ENCODE data around the gene UBALD1.
A peak's percentile ranks its signal among the peaks of the same experiment; 100 is the strongest.

Gene UBALD1

DNA sequence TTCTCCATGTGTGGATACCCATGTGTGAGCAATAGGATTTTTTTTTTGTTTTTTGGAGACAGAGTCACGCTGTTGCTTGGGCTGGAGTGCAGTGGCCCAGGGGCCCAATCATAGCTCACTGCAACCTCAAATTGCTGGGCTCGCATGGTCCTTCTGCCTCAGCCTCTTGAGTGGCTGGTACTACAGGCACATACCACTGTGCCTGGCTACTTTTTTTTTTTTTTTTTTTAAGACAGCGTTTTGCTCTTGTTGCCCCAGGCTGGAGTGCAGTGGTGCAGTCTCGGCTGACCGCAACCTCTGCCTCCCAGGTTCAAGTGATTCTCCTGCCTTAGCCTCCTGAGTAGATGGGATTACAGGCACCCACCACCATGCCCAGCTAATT is 26.6 kb upstream of the UBALD1 start:
- peaks cover under 1% of the 10 kb centered on the region; the same call in 1 of the 2 replicates for H3K4me1 ChIP-seq (ENCODE audit: control insufficient read depth, insufficient read depth, low read length)
- H3K4me3 ChIP-seq (ENCODE audit: low read depth, low read length) = no peak overlapping the region
- no peaks in the 10 kb centered on the region for H3K9me3 ChIP-seq (ENCODE audit: control insufficient read depth, insufficient read depth, low read depth, low read length)
- H3K27me3 ChIP-seq (ENCODE audit: control insufficient read depth, insufficient read depth, low read length) = no peaks in the 10 kb centered on the region
- no peak overlapping the region for H3K9ac ChIP-seq (ENCODE audit: low read length)
- peaks cover 5% of the 10 kb centered on the region; the same call in 1 of the 2 replicates for H3K36me3 ChIP-seq (ENCODE audit: control insufficient read depth, insufficient read depth, low read length)
- H3K27ac ChIP-seq (ENCODE audit: low read depth, low read length) = no peak overlapping the region

DNA sequence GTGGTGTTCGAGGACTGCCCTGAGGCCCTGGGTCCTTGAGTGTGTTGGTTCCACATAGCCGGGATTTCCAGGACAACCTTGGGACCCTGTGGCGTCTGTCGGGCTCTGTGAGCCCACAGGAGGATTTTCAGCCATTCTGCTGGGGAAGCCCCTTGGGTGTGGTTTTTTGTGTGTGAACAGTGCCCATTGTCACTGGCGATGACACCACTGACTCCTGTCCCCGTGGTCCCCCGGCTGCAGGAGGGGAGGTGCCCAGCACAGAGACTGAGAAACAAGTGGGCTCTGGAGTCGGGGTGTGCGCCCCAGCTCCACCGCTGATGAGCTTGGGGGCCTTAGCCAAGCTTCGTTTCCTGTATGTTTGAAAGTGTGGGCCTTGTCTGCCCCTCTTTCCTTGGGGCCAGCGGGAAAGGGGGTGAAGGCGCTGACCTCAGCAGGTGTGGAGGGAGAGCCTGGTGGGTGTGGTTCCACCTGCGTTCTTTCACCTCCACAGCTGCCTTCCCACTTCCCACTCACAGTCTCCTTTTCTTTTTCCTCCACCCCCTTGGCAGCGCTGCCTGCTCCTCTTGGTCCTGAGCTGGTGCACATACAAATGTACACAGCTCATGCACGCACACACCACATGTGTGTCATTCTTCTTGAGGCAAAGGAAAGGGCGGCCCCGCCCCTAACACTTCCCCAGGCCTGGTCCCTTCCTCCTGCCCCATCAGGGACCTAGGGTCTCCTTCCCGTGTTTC is 26.1 kb upstream of the UBALD1 start:
- H3K27ac ChIP-seq (ENCODE audit: low read depth, low read length) = no peak overlapping the region
- H3K4me3 ChIP-seq (ENCODE audit: low read depth, low read length) = no peak overlapping the region
- H3K27me3 ChIP-seq (ENCODE audit: control insufficient read depth, insufficient read depth, low read length) = no peaks in the 10 kb centered on the region
- H3K4me1 ChIP-seq (ENCODE audit: control insufficient read depth, insufficient read depth, low read length) = peaks cover 3% of the 10 kb centered on the region; the same call in 1 of the 2 replicates
- no peak overlapping the region for H3K9ac ChIP-seq (ENCODE audit: low read length)
- peaks cover 9% of the 10 kb centered on the region; the same call in 1 of the 2 replicates for H3K36me3 ChIP-seq (ENCODE audit: control insufficient read depth, insufficient read depth, low read length)
- H3K9me3 ChIP-seq (ENCODE audit: control insufficient read depth, insufficient read depth, low read depth, low read length) = no peaks in the 10 kb centered on the region

DNA sequence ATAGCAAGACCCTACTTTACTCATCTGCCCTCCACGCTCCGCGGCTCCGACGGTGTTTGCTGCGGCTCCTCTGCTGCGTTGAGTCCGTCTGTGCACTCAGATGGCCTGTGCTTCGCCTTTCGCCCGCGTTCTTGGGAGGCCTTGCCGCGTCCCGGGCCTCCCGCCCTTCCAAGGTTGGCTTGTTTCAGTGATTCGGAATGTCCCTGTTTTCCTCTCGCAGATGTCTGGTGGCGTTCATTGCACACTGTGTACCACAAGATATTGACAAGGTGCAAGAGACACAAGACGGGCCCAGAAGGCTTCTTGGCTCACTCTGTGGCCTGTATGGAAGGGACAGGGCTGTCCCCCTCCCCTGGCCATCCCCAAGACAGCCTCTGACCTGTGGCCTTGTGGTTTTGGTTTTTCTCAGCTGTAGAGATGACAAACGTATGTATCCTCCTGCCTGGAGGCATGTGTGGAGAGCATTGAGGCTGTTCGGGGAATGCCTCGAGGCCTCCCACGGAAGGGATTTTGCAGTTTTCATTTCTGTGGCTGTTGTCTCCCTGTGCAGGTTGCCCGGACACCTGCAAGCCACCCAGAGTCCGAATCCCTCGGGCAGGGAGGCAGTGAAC is 25.3 kb upstream of the UBALD1 start:
- no peak overlapping the region for H3K27ac ChIP-seq (ENCODE audit: low read depth, low read length)

DNA sequence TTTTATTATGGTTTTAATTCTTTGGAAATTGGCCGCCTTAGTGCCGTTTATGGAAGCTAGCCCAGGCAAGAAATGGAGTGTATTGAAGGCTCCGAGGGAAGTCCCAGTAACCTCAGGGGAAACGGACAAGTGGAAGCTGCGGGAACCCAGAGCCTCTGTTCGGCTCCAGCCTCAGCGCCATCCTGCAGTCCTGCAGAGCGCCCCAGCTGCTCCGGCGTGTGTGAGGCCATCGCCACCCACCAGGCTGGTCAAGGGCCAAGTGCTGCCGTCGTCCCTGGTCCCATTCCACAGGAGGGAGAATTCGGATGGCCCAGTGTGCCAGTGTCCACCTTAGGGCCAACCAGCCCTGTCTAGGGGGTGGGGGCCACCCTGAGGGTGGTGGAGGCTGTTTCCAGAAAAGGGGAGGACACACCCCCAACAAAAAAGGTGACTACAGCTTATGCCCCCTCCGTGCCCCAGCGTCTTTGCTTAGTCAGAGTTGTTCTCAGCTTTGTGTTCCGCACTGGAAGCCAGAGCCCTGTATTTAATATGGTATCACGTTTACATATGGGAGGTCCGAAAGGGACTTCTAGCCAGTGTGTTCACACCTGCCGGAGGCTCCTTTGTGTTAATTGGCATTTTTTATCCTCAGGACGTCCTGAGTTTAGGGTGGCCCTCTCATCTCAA is 22.9 kb upstream of the UBALD1 start:
- Histone ChIP-seq H3K9me3 (ENCODE audit: control insufficient read depth, insufficient read depth, low read depth, low read length) (no peaks in the 10 kb centered on the region), H3K27me3 (ENCODE audit: control insufficient read depth, insufficient read depth, low read length) (no peaks in the 10 kb centered on the region), H3K4me1 (ENCODE audit: control insufficient read depth, insufficient read depth, low read length) (peaks cover 3% of the 10 kb centered on the region; the same call in 1 of the 2 replicates), H3K4me3 (ENCODE audit: low read depth, low read length) (no peak overlapping the region), H3K27ac (ENCODE audit: low read depth, low read length) (no peak overlapping the region), H3K36me3 (ENCODE audit: control insufficient read depth, insufficient read depth, low read length) (peaks cover 16% of the 10 kb centered on the region; the same call in 1 of the 2 replicates), H3K9ac (ENCODE audit: low read length) (peak overlapping the region; percentile 22)

More for the DNA sequence above, 25.3 kb upstream of the UBALD1 start:
- Histone ChIP-seq H3K36me3 (ENCODE audit: control insufficient read depth, insufficient read depth, low read length) (peaks cover 9% of the 10 kb centered on the region; the same call in 1 of the 2 replicates), H3K4me3 (ENCODE audit: low read depth, low read length) (no peak overlapping the region), H3K4me1 (ENCODE audit: control insufficient read depth, insufficient read depth, low read length) (peaks cover 3% of the 10 kb centered on the region; the same call in 1 of the 2 replicates), H3K27me3 (ENCODE audit: control insufficient read depth, insufficient read depth, low read length) (no peaks in the 10 kb centered on the region), H3K9me3 (ENCODE audit: control insufficient read depth, insufficient read depth, low read depth, low read length) (no peaks in the 10 kb centered on the region), H3K9ac (ENCODE audit: low read length) (no peak overlapping the region)

DNA sequence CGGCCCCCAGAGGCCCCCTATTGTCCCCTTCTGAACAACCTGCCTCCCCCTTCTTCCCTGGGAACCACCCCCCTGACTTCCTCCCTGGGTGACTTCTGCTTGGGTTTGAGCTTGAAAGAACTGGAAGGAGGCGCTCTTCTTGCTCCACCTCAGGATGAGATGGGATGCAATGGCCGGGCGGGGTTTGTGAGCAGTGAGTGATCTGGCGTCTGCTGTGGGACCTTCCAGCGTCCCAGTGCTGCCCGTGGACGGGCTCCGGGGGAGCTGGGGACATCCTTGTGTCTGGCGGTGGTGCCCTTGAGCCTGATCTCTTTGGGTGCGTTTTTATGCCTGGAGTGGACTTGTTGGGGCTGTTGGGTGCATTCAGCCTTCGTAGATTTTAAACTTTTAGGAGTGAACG is 21.5 kb upstream of the UBALD1 start:
- Histone ChIP-seq H3K4me3 (ENCODE audit: low read depth, low read length) (no peak overlapping the region), H3K27me3 (ENCODE audit: control insufficient read depth, insufficient read depth, low read length) (no peaks in the 10 kb centered on the region), H3K27ac (ENCODE audit: low read depth, low read length) (no peak overlapping the region), H3K9ac (ENCODE audit: low read length) (no peak overlapping the region), H3K9me3 (ENCODE audit: control insufficient read depth, insufficient read depth, low read depth, low read length) (no peaks in the 10 kb centered on the region), H3K36me3 (ENCODE audit: control insufficient read depth, insufficient read depth, low read length) (peaks cover 16% of the 10 kb centered on the region; the same call in 1 of the 2 replicates), H3K4me1 (ENCODE audit: control insufficient read depth, insufficient read depth, low read length) (peaks cover 3% of the 10 kb centered on the region; the same call in 1 of the 2 replicates)

DNA sequence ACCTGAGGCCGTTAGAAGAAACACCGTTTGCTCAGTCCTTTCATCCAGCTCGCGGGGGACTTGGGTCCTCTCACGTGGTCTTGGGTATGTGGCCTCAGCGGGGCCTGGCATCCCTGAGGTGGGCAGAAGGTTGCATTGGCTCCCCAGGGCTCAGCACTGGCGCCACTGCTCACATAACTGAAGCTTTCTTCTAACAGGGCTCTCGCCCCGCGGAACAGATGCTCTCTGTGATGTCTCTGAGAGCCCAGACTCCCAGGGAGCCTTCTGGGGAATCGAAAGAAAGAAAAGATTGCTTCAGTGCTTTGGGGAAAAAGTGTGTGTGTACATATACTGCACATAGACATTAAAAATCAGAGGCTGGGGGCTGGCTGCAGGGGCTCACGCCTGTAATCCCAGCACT is 20.1 kb upstream of the UBALD1 start:
- H3K27me3 ChIP-seq (ENCODE audit: control insufficient read depth, insufficient read depth, low read length) = no peaks in the 10 kb centered on the region
- no peak overlapping the region for H3K9ac ChIP-seq (ENCODE audit: low read length)
- H3K4me1 ChIP-seq (ENCODE audit: control insufficient read depth, insufficient read depth, low read length) = peaks cover 3% of the 10 kb centered on the region; the same call in 1 of the 2 replicates
- H3K9me3 ChIP-seq (ENCODE audit: control insufficient read depth, insufficient read depth, low read depth, low read length) = no peaks in the 10 kb centered on the region
- H3K27ac ChIP-seq (ENCODE audit: low read depth, low read length) = no peak overlapping the region
- H3K36me3 ChIP-seq (ENCODE audit: control insufficient read depth, insufficient read depth, low read length) = peaks cover 16% of the 10 kb centered on the region; the same call in 1 of the 2 replicates
- no peak overlapping the region for H3K4me3 ChIP-seq (ENCODE audit: low read depth, low read length)

DNA sequence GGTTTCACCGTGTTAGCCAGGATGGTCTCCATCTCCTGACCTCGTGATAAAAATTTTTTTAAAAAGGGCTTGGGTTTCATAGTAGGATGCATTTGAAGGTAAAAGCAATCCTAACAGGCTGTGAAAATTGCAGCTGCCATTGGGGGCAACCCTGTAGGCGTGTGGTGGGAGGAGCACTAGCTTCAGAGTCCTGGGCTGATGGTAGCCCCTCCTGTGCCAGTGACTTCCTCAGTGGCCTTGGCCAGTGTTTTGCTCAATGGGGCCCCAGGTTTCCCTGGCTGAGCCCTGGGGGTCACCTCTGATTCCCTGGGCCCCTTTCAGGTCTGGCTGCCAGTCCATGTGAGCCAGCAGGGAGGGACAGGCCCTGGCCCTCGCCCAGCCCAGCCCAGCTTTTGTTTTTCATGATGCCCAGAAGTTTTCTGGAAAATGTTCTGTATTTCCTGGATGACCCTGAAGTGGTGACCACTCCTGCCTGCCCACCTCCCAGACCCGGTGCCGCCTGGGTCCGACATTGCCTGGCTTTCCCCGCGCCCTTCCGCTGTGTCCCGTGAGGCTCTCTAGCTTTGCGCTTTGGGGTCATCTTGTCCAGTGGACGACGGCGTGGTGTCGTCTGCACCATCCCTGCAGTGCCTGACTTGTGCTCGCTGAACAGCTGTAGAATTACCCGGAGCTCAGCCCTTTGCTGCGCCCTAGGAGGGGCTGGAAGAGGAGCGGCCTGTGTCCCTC is 19.4 kb upstream of the UBALD1 start:
- peaks cover 16% of the 10 kb centered on the region; the same call in 1 of the 2 replicates for H3K36me3 ChIP-seq (ENCODE audit: control insufficient read depth, insufficient read depth, low read length)
- H3K4me1 ChIP-seq (ENCODE audit: control insufficient read depth, insufficient read depth, low read length) = peaks cover 3% of the 10 kb centered on the region; the same call in 1 of the 2 replicates
- no peak overlapping the region for H3K9ac ChIP-seq (ENCODE audit: low read length)
- H3K4me3 ChIP-seq (ENCODE audit: low read depth, low read length) = no peak overlapping the region
- no peaks in the 10 kb centered on the region for H3K9me3 ChIP-seq (ENCODE audit: control insufficient read depth, insufficient read depth, low read depth, low read length)
- H3K27me3 ChIP-seq (ENCODE audit: control insufficient read depth, insufficient read depth, low read length) = no peaks in the 10 kb centered on the region
- no peak overlapping the region for H3K27ac ChIP-seq (ENCODE audit: low read depth, low read length)

DNA sequence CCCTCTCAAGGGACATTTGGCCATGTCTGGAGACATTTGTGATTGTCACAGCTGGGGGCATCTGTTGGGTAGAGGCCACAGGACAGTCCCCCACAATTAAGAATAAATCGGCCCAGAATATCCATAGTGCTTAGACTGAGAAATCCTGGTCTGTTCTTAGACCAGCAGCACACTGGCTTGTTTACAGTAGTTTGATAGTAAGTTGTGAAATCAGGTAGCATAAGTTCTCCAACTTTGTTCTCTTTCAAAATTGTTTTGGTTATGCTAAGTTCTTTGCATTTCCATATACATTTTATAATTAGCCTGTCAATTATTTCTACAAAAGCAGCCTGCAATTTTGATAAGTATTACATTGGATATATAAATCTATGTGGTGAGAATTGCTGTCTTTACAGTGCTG is 16.8 kb upstream of the UBALD1 start:
- H3K36me3 ChIP-seq (ENCODE audit: control insufficient read depth, insufficient read depth, low read length) = 0 out of 2 replicates have a peak, but pooled peaks cover 13% of the 10 kb centered on the region
- no peak overlapping the region for H3K4me3 ChIP-seq (ENCODE audit: low read depth, low read length)
- H3K27me3 ChIP-seq (ENCODE audit: control insufficient read depth, insufficient read depth, low read length) = no peaks in the 10 kb centered on the region
- H3K9me3 ChIP-seq (ENCODE audit: control insufficient read depth, insufficient read depth, low read depth, low read length) = no peaks in the 10 kb centered on the region
- H3K27ac ChIP-seq (ENCODE audit: low read depth, low read length) = no peak overlapping the region
- H3K4me1 ChIP-seq (ENCODE audit: control insufficient read depth, insufficient read depth, low read length) = peaks cover 6% of the 10 kb centered on the region; the same call in 1 of the 2 replicates
- no peak overlapping the region for H3K9ac ChIP-seq (ENCODE audit: low read length)

DNA sequence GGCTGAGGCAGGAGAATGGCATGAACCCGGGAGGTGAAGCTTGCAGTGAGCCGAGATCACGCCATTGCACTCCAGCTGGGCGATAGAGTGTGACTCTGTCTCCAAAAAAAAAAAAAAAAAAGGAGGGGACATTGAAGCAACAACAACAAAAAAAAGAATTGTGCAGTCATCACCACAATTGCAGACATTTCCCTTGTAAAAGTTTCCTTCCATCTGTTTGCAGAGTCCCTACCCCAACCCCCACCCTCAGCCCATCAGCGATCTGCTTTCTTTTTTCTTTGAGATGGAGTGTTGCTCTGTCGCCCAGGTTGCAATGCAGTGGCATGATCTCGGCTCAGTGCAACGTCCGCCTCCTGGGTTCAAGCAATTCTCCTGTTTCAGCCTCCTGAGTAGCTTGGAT is 13.6 kb upstream of the UBALD1 start:
- no peak overlapping the region for H3K9ac ChIP-seq (ENCODE audit: low read length)
- no peak overlapping the region for H3K27ac ChIP-seq (ENCODE audit: low read depth, low read length)
- no peaks in the 10 kb centered on the region for H3K9me3 ChIP-seq (ENCODE audit: control insufficient read depth, insufficient read depth, low read depth, low read length)
- peaks cover 11% of the 10 kb centered on the region for H3K4me1 ChIP-seq (ENCODE audit: control insufficient read depth, insufficient read depth, low read length)
- H3K4me3 ChIP-seq (ENCODE audit: low read depth, low read length) = no peak overlapping the region
- H3K36me3 ChIP-seq (ENCODE audit: control insufficient read depth, insufficient read depth, low read length) = no peaks in the 10 kb centered on the region
- no peaks in the 10 kb centered on the region for H3K27me3 ChIP-seq (ENCODE audit: control insufficient read depth, insufficient read depth, low read length)

DNA sequence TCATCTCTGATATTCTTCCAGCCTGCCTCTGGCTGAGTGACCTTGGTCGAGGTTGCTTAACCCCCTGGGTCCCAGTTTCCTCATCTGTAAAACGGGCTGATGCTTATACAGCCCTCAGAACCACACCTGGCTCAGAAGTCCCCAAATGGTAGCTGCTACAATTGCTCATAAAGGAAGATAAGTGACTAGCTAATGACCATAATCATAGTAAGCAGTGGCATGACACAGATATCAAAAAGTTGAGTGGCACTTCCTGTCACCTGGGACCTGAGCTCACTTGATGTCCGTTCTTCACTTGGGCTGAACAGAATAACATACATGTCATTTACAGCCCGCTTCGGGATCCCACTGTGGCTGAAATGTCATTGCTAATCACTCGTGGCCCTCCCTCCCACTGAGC is 11.7 kb upstream of the UBALD1 start:
- Histone ChIP-seq H3K9ac (ENCODE audit: low read length) (peak overlapping the region; percentile 94), H3K4me1 (ENCODE audit: control insufficient read depth, insufficient read depth, low read length) (peaks cover 11% of the 10 kb centered on the region), H3K36me3 (ENCODE audit: control insufficient read depth, insufficient read depth, low read length) (no peaks in the 10 kb centered on the region), H3K27me3 (ENCODE audit: control insufficient read depth, insufficient read depth, low read length) (no peaks in the 10 kb centered on the region), H3K27ac (ENCODE audit: low read depth, low read length) (no peak overlapping the region), H3K4me3 (ENCODE audit: low read depth, low read length) (peak overlapping the region; percentile 90), H3K9me3 (ENCODE audit: control insufficient read depth, insufficient read depth, low read depth, low read length) (no peaks in the 10 kb centered on the region)

All from HUES6 (cell line).